Measurements from ENCODE around the gene TRAK1.
"Not testable (repeated sequence)": the region's sequence is repeated elsewhere in the genome, so short reads cannot be mapped to it uniquely, and the experiment has no call there.

Gene TRAK1, protein sequence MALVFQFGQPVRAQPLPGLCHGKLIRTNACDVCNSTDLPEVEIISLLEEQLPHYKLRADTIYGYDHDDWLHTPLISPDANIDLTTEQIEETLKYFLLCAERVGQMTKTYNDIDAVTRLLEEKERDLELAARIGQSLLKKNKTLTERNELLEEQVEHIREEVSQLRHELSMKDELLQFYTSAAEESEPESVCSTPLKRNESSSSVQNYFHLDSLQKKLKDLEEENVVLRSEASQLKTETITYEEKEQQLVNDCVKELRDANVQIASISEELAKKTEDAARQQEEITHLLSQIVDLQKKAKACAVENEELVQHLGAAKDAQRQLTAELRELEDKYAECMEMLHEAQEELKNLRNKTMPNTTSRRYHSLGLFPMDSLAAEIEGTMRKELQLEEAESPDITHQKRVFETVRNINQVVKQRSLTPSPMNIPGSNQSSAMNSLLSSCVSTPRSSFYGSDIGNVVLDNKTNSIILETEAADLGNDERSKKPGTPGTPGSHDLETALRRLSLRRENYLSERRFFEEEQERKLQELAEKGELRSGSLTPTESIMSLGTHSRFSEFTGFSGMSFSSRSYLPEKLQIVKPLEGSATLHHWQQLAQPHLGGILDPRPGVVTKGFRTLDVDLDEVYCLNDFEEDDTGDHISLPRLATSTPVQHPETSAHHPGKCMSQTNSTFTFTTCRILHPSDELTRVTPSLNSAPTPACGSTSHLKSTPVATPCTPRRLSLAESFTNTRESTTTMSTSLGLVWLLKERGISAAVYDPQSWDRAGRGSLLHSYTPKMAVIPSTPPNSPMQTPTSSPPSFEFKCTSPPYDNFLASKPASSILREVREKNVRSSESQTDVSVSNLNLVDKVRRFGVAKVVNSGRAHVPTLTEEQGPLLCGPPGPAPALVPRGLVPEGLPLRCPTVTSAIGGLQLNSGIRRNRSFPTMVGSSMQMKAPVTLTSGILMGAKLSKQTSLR

DNA sequence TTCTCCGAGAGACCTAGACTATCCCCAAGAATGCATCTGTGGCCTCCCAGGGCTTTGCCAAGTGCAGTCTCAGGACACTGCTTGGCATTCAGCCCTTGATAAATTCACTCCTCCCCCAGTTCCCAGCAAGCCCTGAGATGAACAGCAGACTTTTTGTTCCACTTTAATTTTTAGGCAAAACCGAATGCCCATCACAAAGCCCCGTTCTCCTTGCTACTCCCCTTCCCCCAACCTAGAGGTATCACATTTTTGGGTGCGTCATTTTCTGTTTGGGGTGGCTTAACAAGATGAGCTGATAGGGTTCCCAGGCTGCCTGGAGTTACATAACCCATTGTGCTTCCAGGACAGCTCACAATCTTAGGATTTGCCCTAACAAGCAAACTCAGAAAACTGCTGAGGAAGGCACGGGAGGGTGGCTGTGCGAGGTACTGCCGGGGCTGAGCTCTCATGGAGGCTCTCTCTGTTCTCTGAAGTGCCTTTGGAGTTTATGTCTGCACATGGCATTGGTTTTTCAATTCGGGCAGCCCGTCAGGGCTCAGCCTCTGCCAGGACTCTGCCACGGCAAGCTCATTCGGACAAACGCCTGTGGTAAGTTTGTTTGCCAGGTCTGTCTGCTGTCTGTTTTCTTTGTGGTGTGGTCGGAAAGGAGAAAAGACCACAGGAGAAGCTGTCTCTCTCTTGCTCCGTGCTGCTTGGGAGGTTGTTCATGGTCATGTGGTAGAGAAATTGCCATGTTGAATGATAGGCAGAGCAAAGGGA lies at the start of gene TRAK1:
Gene TRAK1 (plus strand): TSS at position 385 of the 759 bp plus-strand sequence. CDS start 113 bp downstream, at position 498.
- no peak for DNase-seq

DNA sequence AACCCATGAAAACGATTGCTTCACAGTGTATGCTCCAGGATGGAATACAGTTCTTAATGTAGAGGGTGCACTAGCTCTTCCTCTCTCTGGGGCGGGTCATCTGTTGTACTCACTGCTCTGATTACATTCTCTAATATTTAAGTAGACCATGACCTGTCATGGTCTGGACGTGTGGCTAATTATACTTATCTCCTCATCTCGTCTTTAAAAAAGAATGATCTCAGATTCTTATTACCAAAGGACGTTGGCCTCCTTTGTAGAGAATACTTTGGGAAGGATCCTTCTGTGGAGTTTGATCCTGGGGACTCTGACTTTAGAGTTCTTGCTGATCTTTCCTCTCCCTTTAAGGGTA lies 48.4 kb upstream of the TRAK1 start:
- no peak for DNase-seq

DNA sequence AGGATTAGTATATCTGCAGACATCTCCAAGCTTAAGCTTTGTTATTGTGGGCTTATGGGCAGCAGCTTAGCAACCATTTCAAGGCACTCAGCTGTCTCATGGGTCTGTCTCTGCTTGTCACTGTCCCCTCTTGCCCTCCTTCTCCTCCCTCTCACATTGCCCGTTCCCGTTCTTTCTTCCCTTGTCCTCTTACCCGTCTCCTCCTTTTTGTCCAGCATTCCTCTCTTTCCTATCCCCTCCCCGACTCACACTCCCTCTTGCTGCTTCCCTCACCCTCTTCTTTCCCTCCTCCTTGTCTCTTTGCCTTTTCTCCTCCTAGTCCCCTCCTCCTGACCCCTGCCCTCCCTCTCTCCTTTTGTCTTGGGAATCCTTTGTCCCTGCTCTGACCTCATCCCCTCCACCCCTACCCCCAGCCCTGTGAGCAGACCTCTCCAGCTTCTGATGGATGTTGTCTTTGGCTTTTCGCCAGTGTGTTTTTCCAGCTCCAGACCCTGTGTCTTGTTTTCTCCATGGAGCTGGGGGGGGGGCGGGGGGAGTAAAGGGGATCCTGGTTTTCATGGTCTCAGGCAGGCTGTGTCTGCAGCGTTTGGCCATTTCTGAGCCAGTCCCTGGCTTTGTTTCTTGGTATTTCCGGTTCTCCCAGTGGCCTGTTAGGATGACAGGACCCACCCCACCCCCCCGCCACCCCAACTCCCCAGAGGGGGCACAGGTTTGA lies 47.9 kb upstream of the TRAK1 start:
- peak; percentile 14 for DNase-seq

DNA sequence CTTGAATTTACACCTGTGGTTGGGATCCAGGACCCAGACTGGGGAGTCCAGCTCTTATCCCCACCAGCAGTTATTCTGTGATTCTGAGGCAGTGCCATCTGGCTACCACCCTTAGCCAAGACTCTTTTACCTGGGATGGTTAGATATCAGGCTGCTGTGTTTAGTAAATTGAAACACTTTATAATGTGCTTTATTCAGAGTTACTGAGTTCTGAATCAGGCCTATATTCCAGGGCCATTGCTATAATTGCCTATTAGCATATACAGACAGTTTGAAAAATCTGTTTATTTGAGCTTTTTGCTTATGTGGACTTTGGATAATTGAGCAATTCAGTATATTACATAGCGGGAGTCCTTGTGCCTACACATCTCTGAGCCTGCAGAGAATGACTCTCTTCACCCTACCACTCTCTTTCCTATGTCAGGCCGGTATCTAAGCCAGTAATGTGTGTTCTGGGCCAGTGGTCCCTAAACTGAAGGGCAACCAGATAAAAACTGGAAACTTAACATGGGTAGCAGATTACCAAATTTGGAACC lies 45.4 kb upstream of the TRAK1 start:
- no peak for DNase-seq

DNA sequence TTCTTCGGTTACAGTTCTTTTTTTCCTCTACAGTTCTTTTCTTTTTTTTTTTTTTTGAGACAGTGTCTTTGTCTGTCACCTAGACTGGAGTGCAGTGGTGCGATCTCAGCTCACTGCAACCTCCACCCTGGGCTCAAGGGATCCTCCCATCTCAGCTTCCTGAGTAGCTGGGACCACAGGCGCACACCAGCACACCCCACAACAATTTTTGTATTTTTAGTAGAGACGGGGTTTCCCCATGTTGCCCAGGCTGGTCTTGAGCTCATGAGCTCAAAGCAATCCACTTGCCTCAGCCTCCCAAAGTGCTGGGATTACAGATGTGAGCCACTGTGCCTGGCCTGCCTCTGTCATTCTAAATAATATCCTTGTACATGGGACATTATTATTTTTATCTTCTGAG lies 42.6 kb upstream of the TRAK1 start:
- not testable (repeated sequence) for DNase-seq

DNA sequence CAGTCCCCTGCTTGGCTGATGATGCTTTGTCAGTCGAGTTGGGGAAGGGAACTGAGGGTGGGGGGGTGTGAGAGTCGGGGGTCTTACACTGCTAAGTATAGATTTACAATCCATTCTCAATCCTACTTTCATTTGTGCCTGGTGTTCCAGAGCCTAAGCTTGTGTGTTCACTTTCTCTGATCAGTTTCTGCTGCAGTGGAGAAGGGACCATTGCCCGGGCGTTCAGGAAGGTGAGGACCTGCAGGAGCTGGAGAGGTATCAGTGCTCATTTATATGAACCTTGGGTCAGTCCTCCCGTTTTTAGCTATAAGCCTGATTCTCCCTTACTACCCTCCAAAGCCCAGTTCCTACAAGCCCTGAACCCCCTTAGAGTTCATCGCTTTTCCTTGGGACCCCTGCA lies 41.0 kb upstream of the TRAK1 start:
- DNase-seq = no peak

DNA sequence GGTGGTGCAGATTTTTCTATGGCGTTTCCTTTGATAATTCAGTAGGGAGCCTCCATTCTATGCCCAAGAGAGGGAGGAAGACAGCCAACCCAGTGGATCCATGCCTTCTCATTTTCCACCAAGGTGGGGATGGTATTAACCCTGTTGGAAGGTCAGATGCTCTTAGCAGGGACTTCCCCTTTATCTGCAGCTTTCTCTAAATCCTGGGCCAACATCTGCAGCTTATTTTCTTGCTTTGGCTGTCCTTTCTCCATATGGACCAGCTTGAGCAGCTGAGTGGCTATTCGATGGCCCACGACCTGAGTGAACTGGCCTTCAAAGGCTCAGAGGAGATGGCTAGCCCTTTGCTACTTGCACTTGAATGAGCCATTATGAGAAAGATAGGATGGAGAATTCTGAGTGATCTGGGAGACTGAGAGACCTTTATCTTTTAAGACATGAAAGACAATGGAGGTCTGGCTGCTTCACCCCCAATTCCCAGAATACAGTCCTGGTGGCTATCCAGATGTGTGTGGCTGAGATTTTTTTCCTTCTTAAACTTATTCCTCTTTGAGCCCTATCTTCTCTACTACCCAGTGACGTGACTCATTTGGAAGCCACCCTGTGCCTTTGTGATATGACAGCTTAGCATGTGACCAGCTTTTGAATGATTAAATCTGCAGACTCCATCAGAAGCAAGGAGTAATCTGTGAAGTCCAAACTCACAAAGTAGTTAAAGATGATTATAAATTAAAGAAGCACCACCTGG lies 39.6 kb upstream of the TRAK1 start:
- DNase-seq = no peak

DNA sequence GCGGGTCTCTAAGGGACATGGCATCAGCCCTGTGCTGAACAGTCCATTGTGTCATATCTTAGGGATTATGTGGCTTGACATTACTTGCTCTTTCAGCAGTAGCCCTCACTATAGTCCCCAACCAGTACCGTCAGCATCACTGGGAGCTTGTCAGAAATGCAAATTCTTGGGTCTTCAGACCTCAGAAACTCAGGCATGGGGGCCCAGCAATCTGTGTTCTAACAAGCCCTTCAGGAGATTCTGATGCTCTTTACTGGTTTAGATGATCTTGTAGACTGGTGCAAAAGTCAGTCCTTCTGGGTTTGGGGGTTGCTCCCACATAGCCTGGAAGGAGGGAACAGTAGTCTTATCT lies 39.0 kb upstream of the TRAK1 start:
- DNase-seq = no peak

DNA sequence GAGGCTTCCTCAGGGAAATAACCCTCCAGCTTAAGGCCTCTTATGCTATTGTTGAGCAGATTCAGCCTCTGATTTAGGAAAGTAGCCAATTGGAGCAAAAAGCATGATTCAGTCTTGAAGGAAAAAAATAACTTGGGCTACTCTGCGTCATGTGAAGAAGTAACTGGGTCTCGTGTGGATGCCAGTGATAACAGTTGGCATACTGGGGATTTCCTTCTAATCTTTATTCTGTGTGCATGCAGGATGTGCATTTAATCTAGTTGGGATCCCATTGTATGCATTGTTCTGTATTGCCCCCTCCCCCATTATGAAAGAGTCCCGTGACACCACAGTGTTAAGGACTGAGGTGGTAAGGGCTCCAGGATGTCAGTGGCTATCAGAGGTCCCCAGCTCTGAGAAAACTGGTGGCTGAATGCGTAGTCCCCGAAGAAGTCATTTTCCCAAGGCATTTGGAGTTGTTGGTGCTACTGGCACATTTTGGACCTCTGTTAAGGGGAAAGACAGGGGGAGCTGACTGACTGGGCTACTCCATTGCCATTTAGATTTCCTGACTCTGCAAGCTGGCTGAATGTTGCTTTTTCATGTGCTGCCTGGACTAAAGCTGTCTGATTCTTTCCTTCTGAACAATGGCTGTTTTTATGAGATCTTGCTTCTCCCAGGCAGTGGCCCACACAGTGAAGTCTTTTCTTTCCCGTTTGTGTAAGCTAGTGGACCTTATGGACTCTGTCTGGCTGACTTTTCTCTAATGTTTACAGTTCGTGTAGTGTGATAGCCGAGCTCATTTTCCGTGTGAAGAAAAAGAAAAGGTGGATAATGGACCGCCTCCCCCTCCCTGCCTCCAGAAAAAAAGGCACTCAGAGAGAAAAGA lies 38.4 kb upstream of the TRAK1 start:
- DNase-seq = no peak

DNA sequence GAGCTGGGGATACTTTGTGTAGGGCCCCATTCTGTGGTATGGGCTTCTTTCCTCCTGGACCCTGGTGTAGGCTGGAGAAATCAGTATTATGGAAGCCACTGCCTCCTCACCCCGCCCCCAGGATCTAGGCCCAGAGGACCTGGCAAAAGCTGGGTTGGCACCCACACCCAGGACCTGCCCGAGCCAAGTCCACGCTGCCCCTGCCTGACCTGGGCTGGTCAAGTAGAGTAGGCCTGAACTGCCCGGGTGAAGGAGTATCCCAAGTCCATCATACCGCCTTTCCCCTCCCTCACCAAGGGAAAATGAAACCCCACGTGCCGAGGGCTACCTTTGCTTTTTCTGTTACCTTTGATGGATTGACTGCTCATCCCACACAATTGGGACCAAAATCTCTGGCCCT lies 37.7 kb upstream of the TRAK1 start:
- no peak for DNase-seq

DNA sequence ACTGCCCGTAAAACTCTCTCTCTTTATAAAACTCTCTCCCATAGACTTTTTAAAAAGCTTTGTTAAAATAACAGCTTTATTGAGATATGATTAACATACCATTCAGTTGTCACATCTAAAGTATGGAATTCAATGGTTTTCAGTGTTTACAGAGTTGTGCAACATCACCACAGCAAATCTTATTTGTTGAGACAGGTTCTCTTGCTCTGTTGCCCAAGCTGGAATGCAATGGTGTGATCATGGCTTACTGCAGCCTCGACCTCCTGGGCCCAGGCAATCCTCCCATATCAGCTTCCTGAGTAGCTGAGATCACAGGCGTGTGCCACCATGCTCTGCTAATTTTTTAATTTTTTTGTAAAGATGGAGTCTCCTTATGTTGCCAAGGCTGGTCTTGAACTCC lies 35.9 kb upstream of the TRAK1 start:
- no peak for DNase-seq

DNA sequence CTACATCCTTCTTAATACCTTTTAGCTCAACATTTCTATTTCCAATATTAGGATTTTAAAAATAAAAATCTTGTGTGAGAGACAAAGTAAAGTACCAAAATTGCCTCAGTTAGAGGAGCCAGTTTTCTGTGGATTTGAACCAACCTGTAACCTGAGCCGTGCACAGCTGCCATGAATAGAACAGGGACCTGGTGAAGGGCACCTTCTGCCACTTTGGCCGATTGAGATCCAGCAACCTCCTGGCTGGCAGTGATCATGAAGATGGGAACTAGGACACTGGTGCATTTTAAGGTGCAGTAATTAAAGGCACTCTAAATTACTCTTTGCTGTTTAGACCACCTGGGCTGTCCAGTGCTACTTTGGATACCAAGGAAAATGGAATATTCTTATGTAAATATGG lies 34.3 kb upstream of the TRAK1 start:
- no peak for DNase-seq

DNA sequence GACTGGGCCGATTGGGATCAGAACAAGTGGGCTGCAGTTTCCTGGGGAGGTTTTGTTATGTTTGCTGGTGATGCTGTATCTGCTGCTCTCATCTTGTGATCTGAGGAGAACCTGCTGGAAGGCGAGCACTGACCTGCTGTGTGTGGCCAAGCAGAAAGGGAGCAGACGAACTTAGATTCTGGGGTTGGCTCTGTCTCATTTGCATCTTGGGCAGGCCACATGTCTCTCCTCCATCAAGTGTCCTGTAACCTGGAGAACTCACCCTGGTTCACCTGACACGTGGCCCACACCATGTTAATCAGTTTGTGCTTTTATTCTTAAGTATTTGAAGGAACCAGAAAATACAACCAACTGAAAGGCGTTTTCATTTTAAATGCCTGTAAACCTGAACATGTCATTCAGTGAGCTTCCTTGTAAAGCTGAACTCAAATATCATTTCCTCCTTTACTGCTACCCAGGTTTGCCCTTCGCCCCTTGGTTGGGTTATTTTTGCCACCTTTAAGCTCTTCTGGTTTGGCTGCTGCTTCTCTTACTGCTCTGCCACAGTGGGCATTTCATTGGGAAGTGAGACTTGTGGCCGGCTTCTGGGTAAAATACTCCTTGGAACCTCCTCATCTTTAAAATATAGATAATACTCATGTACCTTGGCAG lies 33.5 kb upstream of the TRAK1 start:
- no peak for DNase-seq

DNA sequence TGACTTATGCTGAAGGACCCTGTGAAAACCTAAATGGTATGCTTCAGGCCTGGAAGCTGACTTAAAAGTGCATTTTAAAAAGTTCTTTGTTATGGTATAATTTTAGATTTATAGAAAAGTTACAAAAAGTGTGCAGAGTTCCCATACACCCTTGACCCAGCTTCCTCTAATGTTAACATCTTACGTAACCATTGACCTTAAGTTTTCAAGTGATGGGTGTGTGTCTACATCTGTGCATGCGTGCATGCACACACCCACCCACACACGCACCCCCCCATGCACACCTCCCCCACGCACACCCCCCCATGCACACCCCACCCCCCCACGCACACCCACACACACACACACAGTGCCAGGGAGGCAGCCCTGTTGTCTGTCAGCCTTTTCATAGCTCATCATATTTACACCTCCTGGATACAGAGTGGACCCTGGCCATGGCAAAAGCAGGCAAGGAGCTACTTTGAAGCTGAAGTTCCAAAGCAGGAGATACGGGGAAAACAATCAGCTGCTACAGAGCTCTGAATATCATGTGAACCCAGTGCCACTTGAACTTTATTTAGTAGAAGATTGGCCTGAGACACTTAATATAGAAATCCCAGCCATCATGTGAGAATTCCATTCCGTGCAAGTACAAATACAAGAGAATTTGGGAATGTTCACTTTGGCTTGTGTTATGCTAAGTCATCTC lies 30.0 kb upstream of the TRAK1 start:
- no peak for DNase-seq

DNA sequence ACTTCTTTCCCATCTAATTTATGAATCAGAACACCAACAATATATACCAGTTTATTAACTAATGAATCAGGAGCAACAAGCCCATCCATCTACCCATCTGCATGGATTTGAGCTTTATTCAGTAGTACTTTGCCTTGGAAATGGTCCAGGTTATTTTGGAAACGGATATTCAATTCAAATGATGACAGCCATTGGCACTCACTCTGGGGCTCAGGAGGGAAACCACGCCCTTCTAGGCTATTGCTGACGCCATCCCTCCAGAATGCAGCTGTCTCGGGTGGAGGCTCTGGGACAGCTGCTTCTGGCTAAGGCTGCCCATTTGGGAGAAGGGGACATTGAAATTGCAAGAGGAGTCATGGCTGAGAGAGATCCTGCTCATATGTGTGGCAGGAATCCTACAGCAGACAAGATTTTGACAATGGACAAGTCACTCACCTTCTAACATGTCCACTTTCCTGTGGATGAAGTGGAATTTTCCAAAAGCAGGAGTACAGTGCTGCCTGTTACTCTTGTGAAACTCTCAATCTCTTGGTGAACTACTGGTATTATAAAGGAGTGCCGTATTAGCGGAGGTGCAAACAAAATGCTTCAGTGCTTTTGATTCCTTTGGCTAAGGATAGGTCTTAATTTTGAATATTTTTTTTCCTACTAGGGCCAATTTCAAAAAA lies 29.3 kb upstream of the TRAK1 start:
- DNase-seq = no peak

DNA sequence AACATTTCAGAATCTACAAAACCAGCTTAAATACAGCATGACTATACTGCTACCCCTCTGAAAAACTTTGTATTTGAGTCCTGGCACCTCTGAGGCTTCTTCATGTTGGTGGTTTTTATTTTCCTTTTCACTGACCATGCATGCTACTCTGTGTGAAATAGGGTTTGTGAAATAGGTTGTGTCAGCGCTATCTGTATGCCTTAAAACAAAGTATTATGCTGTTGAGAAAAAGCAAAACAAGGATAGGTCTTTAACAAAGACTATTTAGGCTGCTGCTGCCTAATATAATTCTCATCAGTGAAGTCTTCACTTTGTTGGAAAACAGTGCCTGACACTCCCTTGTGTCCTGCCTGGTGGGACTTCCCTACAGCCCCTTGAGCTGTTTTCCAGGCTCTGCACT lies 28.7 kb upstream of the TRAK1 start:
- DNase-seq = no peak

DNA sequence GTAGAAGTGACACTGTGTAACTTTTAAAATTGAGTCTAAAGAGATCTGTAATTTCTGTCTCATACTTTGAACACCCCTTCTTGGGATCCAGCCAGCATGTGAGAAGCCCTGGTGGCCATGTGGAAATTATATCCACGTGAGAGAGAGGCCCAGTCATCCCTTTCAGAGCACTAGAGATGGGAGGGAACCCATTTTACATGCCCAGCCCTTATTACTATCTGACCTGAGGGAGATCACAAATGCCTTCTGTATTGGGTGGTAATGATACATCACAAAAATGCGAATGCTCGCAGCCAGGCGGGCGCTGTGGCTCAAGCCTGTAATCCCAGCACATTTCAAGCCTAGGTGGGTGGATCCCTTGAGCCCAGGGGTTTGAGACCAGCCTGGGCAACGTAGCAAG lies 27.3 kb upstream of the TRAK1 start:
- DNase-seq = no peak

DNA sequence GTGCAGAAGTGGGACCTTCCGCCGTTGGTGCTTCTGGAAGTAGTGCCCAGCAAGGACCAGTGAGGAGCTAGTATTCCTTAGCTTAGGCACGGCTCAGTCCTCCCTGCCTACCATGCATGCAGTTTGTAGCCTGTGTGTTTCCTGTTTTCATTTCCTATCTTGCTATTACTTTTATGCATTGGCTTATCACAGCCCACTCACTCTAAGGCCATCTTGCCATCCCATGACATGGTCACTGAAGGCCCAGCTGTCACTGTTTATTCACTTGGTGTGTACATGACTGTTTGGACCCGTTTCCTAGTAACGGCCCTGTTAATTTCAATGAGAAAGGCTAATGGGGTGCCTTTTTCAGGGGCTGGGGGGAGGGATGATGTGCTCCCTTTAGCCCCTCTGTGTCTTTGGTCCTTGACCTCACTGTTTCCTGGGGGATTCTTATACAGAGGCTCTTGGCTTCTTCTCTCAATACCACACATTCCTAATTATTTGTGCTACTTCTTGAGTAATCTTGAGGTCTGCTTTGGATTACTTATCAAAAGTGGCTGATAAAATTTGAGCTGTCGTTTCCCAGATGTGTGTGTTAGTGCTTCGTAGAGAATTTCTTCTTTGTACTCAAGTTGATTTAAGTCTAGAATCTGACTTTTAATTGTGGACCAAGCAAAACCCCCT lies 24.5 kb upstream of the TRAK1 start:
- DNase-seq = peak; percentile 48
